HG03039 (cell line): Measurements from ENCODE around the gene ANTXR2.
"Not testable (repeated sequence)": the region's sequence is repeated elsewhere in the genome, so short reads cannot be mapped to it uniquely, and the experiment has no call there.

Experiments
- ATAC-seq: cut with Tn5 transposase; IDR thresholded peaks from one replicate; pipeline ENCODE4 v1.9.1; 2021; ENCODE audit warnings: mild to moderate bottlenecking, moderate library complexity; ENCODE audit not compliant: unreplicated experiment

Gene ANTXR2

DNA sequence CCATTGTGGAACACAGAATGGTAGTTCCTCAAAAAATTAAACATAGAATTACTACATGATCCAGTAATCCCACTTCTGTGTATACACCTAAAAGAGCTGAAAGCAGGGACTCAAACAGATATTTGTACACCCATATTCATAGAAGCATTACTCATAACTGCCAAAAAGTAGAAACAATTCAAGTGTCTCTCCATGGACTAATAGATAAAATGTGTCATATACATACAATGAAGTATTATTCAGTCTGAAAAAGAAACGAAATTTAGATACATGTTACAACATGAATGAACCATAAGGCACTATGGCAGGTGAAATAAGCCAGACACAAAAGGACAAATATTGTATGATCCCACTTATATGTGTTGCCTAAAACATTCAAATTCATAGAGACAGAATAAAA, 145.1 kb downstream of the ANTXR2 start:
- ATAC-seq: no peak

DNA sequence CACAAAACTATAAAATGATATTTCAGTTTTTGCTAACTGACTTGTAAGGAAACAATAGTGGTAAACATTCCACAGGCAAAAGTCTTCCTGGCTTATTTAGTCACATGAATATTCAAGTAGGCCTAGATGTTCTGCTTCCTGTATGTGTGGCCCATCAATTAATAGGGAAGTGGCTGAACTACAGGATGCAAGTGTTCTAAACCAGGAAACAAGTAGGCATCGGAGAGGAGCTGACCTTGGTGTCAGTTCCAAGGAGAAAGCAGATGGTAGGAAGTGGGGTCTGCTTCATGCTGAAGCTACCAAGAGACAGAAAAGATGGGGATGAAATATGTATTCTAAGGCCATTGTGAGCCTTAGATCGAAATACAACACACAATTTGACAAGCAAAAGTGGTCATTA, 149.7 kb downstream of the ANTXR2 start:
- ATAC-seq: no peak

DNA sequence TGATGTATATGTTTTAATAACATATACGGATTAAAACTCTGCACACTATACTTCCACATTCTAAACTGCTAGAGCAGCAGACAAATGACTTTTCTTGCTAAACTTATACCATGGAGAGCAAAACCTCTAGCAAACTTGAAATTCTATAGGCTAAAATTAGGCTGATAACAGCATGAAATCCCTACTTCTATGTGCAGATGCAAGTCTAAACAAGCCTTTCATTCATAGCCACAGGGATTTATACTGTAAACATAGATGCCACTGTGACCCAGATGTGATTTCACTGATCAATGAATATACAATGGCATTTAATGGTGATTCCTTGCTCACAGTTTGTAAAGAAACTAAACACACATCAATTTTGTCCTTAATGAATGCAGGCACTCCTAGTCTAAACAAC, 151.0 kb downstream of the ANTXR2 start:
- ATAC-seq: no peak

DNA sequence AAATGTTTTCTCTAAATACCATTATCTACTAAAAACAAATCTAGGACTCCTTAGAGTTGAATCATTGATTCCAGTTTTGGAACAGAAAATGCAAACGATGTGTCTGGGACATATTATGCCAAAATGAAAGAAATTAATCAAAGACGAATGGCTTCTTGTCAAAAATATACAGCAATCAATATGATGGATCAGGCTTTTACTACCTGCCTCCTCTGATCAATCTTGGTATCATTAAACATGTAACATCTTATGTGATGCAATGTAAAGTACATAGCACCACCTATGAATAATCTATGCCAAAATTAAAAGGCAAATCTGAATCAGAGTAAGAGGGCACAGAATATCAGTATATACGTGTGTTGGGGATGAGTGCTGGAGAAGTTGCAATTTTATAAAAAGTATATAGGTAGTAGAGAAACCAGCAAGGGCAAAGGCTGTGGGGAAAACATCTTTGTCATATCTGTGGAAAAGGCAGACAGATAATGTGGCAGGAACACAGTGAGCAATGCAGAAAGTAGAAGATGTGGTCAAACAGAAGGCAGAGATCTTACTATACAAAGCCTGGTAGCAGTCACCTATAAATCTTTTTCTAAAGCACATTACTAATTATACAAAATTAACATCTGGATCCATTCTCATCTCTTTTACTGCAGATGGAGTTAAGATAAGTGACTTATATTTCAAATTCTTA, 152.7 kb downstream of the ANTXR2 start:
- no peak for ATAC-seq

DNA sequence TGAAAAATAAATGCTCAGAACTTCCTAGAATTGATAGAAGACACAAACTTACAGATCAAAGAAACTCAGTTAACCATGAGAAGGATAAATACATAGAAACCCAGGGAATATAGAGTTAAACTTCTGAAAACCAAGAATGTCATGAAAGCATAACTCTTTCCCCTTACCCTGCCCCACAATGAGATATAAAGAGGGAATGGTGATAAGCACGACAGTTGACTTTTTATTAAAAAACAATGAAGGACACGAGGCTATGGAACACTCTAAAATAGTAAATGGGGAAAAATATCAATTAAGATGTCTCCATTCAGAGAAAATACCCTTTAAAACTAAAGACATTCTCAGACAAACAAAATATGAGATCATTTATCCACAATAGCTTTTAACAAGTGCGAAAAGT, 154.7 kb downstream of the ANTXR2 start:
- ATAC-seq: no peak

DNA sequence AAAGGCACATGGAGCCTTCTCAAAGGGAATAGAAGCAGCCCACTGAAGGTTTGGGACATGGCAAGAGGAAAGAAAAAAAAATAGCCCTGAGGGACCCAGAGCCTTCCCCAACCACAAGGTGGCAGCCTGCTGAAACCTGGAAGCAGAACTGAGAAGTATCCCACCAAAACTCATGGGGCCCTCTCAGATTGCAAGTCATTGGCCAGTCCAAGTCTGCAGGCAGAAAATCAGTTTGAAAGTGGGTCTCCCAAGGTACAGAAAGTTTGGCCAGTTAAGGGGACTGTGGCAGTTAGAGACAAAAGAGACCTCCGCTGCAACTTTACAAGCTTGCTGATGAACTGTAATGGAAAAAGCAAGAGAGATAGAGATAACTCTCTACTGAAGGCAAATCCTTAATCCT, 155.8 kb downstream of the ANTXR2 start:
- peak; percentile 76 for ATAC-seq

DNA sequence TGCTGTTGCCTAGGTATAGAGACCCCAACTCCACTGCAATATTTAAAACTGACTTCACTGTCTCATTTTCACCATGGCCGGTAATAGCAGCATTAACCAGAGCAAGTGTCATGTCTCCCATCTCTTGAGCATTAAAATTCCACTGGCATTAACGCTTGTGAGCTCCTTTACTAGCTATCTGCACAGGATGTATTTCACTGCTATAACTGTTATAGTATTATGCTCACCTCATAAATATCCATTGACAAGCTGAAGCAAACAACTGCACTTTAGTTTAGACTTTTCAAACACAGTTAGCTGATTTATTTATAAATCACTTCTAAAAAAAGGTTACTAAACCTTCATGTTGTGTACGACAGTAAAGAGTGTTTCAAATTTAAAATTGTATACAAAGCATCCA, 157.8 kb downstream of the ANTXR2 start:
- ATAC-seq: no peak

DNA sequence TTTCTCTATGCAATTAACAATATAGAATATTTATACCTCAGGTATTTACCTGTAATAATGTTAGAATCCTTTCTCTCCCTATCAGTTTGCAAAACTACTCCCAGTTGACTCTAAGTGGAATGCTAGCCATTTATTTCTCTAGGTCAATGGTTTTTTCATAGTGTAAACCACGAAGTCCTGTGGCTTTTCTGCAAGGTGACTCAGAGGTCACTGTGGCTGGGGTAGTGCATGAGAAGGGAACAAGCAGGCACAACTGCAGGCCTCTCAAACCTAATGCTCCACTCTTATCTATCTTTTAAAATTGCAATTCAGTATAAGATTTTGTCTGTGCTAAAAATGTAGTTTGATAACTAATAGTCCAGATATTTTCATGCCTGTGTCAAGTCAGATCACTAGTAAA, 159.4 kb downstream of the ANTXR2 start:
- ATAC-seq: no peak

DNA sequence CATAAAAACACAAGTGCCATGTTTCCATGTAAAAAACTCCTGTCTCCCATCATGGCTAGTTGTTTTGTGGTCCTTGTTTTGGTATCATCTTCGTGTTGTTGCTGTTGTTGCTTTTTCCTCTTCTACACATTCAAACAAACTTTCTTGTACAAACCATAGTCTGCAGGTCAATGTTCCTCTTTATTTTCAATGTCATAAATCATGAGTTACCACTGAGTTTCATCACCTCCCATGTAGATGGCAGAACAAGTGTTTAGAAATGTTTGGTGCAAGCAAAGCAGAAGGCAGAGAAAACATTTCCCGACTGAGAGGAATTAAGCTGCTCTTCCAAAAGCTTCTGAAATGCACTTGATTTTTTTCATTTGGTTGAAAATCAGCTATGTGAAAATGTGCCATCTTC, 166.0 kb downstream of the ANTXR2 start:
- ATAC-seq: no peak

DNA sequence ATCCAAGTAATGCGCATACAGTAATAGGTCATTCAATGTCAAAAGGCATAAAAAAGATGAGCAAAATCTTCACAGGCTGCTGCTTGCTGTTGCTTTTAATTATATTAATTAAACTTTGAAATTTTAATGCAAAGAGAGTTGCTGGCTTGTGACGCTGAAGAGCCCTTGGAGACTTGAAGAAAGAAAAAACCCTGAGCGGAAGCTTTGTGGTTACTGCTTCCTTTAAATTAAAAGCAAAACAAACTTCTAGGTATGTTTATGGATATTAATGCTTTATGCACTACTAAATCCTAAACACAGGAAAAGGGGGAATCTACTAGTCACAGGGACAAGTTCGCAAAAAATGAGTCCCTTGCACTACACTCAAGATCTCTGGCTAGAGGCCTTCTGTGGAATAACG, 166.7 kb downstream of the ANTXR2 start:
- no peak for ATAC-seq

DNA sequence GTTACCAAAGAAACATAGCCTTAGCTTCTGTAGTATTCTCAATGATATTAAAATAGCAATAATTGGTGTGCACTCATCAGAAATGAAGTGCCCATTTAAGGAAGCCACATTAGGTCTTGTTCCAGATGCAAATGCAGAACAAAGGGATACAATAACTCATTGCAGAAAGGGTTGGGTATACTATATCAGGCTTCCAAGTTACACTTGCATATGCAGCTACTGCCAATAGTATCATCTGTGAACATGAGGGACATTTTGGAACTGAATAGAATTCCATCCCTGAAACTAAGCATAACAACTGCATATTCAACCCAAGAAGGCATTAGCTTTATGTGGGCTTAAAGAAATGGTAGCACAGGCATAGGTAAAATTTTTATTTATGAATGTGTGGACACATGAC, 167.8 kb downstream of the ANTXR2 start:
- ATAC-seq: no peak

DNA sequence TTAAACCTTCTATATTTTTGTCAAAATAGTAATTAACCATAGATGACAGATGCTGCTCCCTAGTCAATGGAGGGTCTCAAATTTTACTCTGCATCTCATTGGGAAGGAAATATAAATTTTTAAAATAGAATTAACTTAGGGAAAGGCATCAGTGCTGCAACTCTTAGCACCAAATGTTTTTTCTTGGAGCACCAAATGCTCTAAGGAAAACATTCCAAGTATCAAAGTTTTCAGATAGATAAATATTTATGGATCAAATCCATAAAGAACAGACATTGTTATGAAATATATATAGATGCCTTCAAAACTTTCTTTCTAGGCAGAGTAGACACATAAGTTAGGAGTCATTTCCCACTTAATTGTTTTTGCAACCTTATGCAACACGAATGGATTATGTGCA, 168.7 kb downstream of the ANTXR2 start:
- ATAC-seq: no peak

DNA sequence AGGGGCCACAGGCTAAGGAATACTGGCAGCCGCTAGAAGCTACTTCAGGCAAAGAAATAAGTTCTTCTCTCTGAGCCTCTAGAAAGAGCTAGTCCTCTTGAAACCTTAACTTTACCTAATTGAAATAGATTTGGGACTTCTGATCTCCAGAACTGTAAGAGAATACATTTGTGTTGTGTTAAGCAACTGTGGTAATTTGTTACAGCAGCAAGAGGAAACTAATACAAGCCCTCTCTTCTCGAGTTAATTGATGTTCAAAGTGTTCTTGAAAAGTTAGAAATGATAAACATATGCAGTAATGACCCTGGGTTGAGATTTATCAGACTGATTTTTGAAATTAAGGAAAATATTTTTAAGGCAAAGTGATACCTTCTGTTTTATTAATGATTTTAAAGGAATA, 172.8 kb downstream of the ANTXR2 start:
- ATAC-seq: no peak

DNA sequence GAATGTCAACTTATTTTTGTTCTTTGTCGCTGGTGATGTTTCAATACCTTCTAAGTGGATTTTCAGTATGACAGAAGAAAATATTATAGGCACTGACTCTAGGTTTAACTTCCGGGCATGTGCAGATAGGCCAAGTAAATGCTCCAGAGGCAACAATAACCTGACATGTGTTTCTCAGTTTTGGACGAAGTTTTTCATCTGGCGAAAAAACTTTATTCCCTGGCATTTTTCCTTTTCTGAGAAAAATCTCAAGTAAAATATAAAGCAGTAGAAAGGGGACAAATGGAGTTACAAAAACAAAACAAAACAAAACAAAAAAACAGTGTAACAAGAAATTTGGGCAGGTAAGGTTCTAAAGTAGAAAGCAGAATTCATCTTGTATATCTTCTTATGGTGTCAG, 173.5 kb downstream of the ANTXR2 start:
- ATAC-seq: no peak

DNA sequence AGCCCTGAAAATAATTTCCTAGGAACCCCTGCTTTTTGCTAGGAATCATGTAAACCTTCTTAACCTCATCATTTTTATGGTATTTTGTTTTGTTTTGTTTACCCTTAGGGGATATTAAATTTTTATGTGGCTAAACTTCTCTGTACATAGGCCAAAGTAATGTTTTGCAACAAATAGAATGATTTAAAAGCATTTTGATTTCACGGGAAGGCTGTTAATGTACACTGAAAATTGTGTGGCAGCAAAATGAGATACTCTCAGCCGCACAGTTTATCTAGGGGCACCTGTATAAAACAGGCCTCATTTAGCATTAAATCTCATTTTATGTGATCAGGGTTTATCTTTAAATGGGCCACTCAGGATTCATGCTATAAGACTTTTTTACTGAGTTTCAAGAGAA, 175.0 kb downstream of the ANTXR2 start:
- no peak for ATAC-seq

DNA sequence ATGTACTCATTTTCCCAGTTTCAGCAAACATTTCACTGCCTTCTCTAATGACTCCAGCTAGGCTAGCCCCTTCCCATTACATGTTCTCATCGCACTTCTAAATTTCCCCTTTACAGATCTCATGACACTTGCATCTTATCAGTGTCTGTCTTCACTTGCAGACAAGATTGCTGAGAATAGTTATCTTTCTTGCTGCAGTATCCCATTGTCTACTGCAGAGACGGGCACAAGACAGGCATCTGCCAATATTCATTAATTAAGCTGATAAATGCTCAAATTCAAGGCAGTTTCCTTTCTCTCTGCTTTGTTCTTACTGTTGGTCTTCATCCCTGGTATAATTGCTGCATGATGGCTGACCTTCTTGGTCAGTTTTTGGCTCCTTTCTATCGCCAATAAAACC, 175.9 kb downstream of the ANTXR2 start:
- ATAC-seq: no peak

DNA sequence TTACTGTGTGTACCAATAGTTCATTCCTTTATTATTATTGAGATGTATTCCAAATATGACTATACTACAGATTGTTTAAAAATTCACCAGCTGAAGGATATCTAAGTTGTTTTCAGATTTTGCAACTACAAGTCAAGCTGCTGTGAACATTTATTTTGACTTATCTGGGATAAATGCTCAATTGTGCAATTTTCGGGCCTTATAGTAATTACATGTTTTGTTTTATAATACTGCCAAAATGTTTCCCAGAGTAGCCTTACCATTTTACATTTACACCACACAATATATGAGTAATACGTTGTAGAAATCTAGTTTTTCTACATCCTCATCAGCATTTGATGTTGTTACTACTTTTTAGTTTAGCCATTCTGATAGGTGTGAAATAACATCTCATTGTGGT, 179.6 kb downstream of the ANTXR2 start:
- ATAC-seq: no peak

DNA sequence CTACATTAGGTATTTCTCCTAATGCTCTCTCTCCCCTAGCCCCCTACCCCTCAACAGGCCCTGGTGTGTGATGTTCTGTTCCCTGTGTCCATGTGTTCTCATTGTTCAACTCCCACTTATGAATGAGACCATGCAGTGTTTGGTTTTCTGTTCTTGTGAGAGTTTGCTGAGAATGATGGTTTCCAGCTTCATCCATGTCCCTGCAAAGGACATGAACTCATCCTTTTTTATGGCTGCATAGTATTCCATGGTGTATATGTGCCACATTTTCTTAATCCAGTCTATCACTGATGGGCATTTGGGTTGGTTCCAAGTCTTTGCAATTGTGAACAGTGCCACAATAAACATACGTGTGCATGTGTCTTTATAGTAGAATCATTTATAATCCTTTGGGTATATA, 184.0 kb downstream of the ANTXR2 start:
- ATAC-seq: not testable (repeated sequence)

DNA sequence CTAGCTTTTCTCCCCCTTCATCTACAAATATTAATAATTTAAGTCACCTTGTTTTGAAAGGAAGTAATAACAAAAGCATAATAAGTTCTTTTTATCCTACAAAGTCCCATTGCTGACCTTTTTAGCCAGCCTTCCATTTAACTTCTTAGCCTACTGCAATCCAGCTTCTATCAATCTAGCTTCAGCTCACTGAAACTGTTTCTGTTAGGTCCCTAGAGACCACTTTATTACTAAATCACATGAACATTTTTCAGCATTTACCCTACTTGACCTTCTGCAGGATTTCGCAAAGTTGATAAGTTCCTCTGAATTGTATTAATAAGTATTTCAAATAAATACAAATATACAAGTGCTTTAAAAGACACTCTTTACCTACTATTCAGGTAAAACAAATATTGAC, 186.5 kb downstream of the ANTXR2 start:
- ATAC-seq: no peak

DNA sequence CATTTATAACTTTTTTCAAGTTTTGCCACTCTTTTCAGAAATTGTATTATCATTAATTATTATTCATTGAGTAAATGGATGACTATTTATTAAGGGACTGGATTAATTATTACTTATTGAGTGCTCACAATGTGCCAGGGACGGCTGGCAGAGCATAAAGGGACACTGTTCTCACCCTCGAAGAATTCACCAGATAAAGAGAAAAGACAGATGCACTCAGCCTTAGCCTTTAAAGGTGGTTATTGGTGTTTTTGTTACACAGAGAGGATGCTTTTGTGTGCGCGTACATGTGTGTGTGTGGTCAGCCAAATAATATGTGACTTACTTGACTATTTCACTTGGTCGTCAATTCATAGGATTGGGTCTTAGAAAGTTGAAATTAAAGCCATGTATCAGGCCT, 187.0 kb downstream of the ANTXR2 start:
- no peak for ATAC-seq

DNA sequence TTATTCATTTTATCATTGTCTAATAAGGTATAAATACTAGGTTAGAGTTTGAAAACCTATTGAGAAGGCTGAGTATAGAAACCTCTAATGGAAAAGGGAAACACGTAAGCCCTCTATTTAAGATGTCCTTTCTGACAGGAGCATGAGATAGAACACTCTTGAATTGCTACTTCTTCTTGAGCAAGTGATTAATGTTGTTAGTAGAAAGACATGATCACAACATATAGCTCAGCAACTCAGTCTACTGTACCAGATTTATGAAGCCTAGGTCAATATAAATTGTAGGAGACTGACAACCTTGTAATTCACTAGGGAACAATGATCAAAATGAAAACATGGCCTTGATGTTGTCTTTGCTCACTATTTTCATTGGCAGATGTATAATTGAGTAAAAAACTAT, 189.7 kb downstream of the ANTXR2 start:
- ATAC-seq: no peak

DNA sequence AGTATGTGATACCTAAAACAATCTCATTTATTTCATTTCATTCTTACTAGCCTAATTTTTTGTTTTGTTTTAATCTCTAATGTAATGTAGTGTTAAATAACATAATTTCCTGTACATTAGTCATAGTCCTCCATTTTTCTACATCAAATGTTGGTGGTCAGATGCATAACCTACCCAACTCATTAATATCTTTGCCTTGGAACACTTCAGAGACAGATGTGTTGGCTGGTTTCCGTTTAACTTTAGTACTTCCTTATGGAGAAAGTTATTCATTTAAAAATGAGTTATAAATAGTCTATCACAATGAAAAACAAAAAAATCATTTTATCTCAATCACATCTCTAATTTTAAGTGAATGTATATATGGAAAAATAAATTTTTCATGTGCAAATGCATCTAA, 190.2 kb downstream of the ANTXR2 start:
- ATAC-seq: no peak

DNA sequence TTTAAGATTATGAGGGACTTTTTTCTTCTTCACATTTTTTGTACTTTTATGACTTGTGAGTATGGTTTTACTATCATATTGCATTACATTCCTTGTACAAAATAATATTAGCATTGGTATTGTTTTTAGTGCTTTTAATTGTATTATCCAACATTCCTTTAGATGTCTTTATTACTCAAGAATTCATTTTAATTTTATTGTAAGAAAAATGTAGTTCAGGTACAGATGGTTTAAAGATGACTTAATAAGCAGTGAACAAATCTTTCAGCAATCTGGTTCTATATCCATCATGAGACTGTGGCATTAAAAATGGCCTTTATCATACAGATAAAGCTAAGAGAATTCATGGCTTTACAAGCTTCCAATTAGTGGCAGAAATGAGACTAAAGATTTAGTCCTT, 191.6 kb downstream of the ANTXR2 start:
- ATAC-seq: no peak

DNA sequence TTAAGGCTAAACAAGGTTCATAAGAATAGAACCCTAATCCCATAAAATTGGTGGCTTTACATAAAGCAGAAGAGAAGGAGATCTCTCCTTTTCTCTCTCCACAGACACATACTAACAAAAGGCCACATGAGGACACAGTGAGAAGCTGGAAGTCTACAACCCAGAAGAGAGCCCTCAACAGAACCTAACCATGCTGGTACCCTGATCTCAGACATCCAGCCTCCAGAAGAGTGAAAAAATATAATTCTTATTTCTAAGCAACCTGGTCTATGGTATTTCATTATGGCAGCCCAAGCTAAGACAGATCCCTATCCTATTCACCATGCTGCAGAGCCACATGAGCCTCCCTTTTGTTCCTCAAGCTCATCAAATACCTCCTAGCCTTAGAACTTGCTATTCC, 195.5 kb downstream of the ANTXR2 start:
- ATAC-seq: no peak
